Small intestine (tissue), 7 donors: Measurements from ENCODE around the gene NRXN3. TPM values are rescaled to one million over a fixed set of nuclear protein-coding genes. Genes with fewer than 3 reads are reported as not detected.

Source experiments
- DNase-seq, 2 donors: peaks; one replicate each; pipeline versions ENCODE4 v3.0.0 to v3.0.0-alpha.2; 2013
- FAIRE-seq: peaks from 2 replicates; lab custom pipeline; 2012; peaks lifted over from hg19 to GRCh38; lab: Jason Lieb, UNC
- H3K27ac ChIP-seq, 3 donors: one replicate each; pipeline ENCODE4 v1.5.1; 2013; ENCODE audit warnings: low read length in 2 of 3, mild to moderate bottlenecking in 2 of 3, control low read depth in 1 of 3, inconsistent platforms in 1 of 3, low read depth in 1 of 3, moderate library complexity in 1 of 3
- H3K27me3 ChIP-seq, 3 donors: one replicate each; pipeline ENCODE4 v1.6.1; 2013; ENCODE audit warnings: low read length in 3 of 3, inconsistent platforms in 1 of 3; ENCODE audit not compliant: control insufficient read depth in 3 of 3, insufficient read depth in 3 of 3
- H3K36me3 ChIP-seq, 3 donors: one replicate each; pipeline ENCODE4 v1.6.1; 2013; ENCODE audit warnings: low read length in 3 of 3, inconsistent platforms in 1 of 3, low read depth in 1 of 3, mild to moderate bottlenecking in 1 of 3, moderate library complexity in 1 of 3; ENCODE audit not compliant: control insufficient read depth in 3 of 3, insufficient read depth in 2 of 3
- H3K4me1 ChIP-seq, 3 donors: one replicate each; pipeline ENCODE4 v1.6.1; 2013; ENCODE audit warnings: low read length in 2 of 3, inconsistent platforms in 1 of 3, low read depth in 1 of 3, mild to moderate bottlenecking in 1 of 3, moderate library complexity in 1 of 3; ENCODE audit not compliant: control insufficient read depth in 3 of 3, insufficient read depth in 2 of 3
- H3K4me3 ChIP-seq, 3 donors: one replicate each; pipeline ENCODE4 v1.5.1; 2013; ENCODE audit warnings: low read length in 3 of 3, control low read depth in 1 of 3, inconsistent platforms in 1 of 3, low read depth in 1 of 3, mild to moderate bottlenecking in 1 of 3, moderate library complexity in 1 of 3
- H3K9me3 ChIP-seq, 2 donors: one replicate each; pipeline ENCODE4 v1.6.1; 2013; ENCODE audit warnings: low read depth in 1 of 2, low read length in 1 of 2; ENCODE audit not compliant: control insufficient read depth in 2 of 2, insufficient read depth in 1 of 2
- WGBS, 3 donors: extraction: QIAGEN DNeasy Blood & Tissue Kit; methylation state at CpG; one replicate each; pipeline ENCODE4 v1.1.7; 2013; 5-methylcytosine and 5-hydroxymethylcytosine counted together
- polyA plus RNA-seq, 4 donors: library from polyadenylated mRNA; stranded (reverse) in 3 of 4; unstranded in 1 of 4; fragments of 200-250 nt in 3 of 4; fragments of 120-200 nt in 1 of 4; gene quantifications; one replicate each; pipeline versions ENCODE4 v1.2.1 to v1.2.3, GENCODE V29; 2013
- donor health status: healthy with polysubstance abuse.
- donor health status: control.
- donor health status: control.
- donor health status: Bipolar disorder and iron deficiency.
- donor health status: healthy.

Gene NRXN3
- polyA plus RNA-seq, 4 donors = 2.3 TPM; not detected in 2

GRCh38 chr14:78608998-78609787, 439.0 kb downstream of the NRXN3 start:
- no peaks in the 10 kb centered on the region for H3K9me3 ChIP-seq
- no peak for FAIRE-seq
- 17 to 57% (median 36%) methylated on average over 4 of the region's 4 CpGs for WGBS, 3 donors
- H3K27ac ChIP-seq = no peak overlapping the region
- peak in 1 of 2 donors; percentile 35 for DNase-seq
- H3K4me1 ChIP-seq = no peaks in the 10 kb centered on the region
- H3K36me3 ChIP-seq = no peaks in the 10 kb centered on the region
- H3K4me3 ChIP-seq = no peak overlapping the region
- H3K27me3 ChIP-seq = no peaks in the 10 kb centered on the region

- DNase-seq = no peak
- no peaks in the 10 kb centered on the region for H3K36me3 ChIP-seq
- no peak for FAIRE-seq
- H3K4me1 ChIP-seq = no peaks in the 10 kb centered on the region
- H3K27ac ChIP-seq = no peak overlapping the region
- H3K9me3 ChIP-seq = no peaks in the 10 kb centered on the region
- H3K27me3 ChIP-seq = no peaks in the 10 kb centered on the region
- 63 to 72% (median 72%) methylated on average over 4 of the region's 4 CpGs for WGBS, 3 donors
- H3K4me3 ChIP-seq = no peak overlapping the region
Measured at GRCh38 chr14:78610994-78611393, 440.8 kb downstream of the NRXN3 start.

- DNase-seq (no peak), FAIRE-seq (no peak)
- H3K9me3 ChIP-seq = no peaks in the 10 kb centered on the region
- no peak overlapping the region for H3K4me3 ChIP-seq
- H3K4me1 ChIP-seq = no peaks in the 10 kb centered on the region
- H3K36me3 ChIP-seq = no peaks in the 10 kb centered on the region
- H3K27ac ChIP-seq = no peak overlapping the region
- 26 to 52% (median 29%) methylated on average over 3 of the region's 3 CpGs for WGBS, 3 donors
- no peaks in the 10 kb centered on the region for H3K27me3 ChIP-seq
Measured at GRCh38 chr14:78611796-78612571, 441.8 kb downstream of the NRXN3 start.

- WGBS, 3 donors = 54 to 81% (median 71%) methylated on average over 1 of the region's 1 CpG
- no peak for DNase-seq
Measured at GRCh38 chr14:78612666-78613065, 442.5 kb downstream of the NRXN3 start.

GRCh38 chr14:78614593-78614992, 444.4 kb downstream of the NRXN3 start:
- H3K9me3 ChIP-seq = no peaks in the 10 kb centered on the region
- no peaks in the 10 kb centered on the region for H3K4me1 ChIP-seq
- H3K27ac ChIP-seq = no peak overlapping the region
- FAIRE-seq (no peak), DNase-seq (no peak)
- no peak overlapping the region for H3K4me3 ChIP-seq
- WGBS, 3 donors = 97 to 100% (median 98%) methylated on average over 2 of the region's 2 CpGs
- H3K27me3 ChIP-seq = no peaks in the 10 kb centered on the region
- no peaks in the 10 kb centered on the region for H3K36me3 ChIP-seq

More at GRCh38 chr14:78612666-78613065, 442.5 kb downstream of the NRXN3 start:
- H3K4me3 ChIP-seq = no peak overlapping the region
- no peaks in the 10 kb centered on the region for H3K36me3 ChIP-seq
- no peaks in the 10 kb centered on the region for H3K9me3 ChIP-seq
- FAIRE-seq = no peak
- H3K4me1 ChIP-seq = no peaks in the 10 kb centered on the region
- no peaks in the 10 kb centered on the region for H3K27me3 ChIP-seq
- H3K27ac ChIP-seq = no peak overlapping the region

GRCh38 chr14:78617735-78618134, 447.6 kb downstream of the NRXN3 start:
- H3K4me3 ChIP-seq = no peak overlapping the region
- FAIRE-seq (no peak), DNase-seq (no peak)
- WGBS, 3 donors = 73 to 79% (median 74%) methylated on average over 5 of the region's 5 CpGs
- H3K27ac ChIP-seq = no peak overlapping the region
- no peaks in the 10 kb centered on the region for H3K9me3 ChIP-seq
- no peaks in the 10 kb centered on the region for H3K36me3 ChIP-seq
- H3K4me1 ChIP-seq = no peaks in the 10 kb centered on the region
- H3K27me3 ChIP-seq = no peaks in the 10 kb centered on the region

- H3K36me3 ChIP-seq = no peaks in the 10 kb centered on the region
- no peak overlapping the region for H3K27ac ChIP-seq
- H3K27me3 ChIP-seq = no peaks in the 10 kb centered on the region
- FAIRE-seq (no peak), DNase-seq (no peak)
- no peak overlapping the region for H3K4me3 ChIP-seq
- no peaks in the 10 kb centered on the region for H3K4me1 ChIP-seq
- WGBS, 3 donors = 87 to 92% (median 92%) methylated on average over 6 of the region's 6 CpGs
- H3K9me3 ChIP-seq = no peaks in the 10 kb centered on the region
Measured at GRCh38 chr14:78618368-78618767, 448.2 kb downstream of the NRXN3 start.

GRCh38 chr14:78627114-78627513, 456.9 kb downstream of the NRXN3 start:
- Histone ChIP-seq H3K36me3 (no peaks in the 10 kb centered on the region), H3K27ac (no peak overlapping the region), H3K27me3 (no peaks in the 10 kb centered on the region), H3K4me1 (no peaks in the 10 kb centered on the region), H3K4me3 (no peak overlapping the region), H3K9me3 (no peaks in the 10 kb centered on the region)
- DNase-seq (no peak), FAIRE-seq (no peak)
